Measurements from ENCODE around the gene MFSD6.

MFSD6 gene

DNA sequence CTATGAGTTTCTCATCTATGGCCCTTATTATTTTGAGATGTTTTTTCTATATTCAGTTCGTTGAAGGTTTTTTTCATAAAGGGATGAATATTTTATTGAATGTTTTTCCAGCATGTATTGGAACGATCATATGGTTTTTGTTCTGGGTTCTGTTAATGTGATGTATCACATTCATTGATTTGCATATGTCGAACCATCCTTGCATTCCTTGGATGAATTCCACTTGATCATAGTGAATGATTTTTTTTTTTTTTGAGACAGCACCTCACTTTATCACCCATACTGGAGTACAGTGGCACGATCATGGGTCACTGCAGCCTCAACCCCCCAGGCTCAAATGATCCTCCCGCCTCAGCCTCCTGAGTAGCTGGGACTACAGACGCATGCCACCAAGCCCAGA, 131.9 kb downstream of the MFSD6 start:
- H3K4me3 ChIP-seq (replicated peaks in 1 of 2; ENCODE audit: low read depth in 2 of 2, low read length in 2 of 2): no peak overlapping the region
- TF ChIP-seq, protein P1, sequence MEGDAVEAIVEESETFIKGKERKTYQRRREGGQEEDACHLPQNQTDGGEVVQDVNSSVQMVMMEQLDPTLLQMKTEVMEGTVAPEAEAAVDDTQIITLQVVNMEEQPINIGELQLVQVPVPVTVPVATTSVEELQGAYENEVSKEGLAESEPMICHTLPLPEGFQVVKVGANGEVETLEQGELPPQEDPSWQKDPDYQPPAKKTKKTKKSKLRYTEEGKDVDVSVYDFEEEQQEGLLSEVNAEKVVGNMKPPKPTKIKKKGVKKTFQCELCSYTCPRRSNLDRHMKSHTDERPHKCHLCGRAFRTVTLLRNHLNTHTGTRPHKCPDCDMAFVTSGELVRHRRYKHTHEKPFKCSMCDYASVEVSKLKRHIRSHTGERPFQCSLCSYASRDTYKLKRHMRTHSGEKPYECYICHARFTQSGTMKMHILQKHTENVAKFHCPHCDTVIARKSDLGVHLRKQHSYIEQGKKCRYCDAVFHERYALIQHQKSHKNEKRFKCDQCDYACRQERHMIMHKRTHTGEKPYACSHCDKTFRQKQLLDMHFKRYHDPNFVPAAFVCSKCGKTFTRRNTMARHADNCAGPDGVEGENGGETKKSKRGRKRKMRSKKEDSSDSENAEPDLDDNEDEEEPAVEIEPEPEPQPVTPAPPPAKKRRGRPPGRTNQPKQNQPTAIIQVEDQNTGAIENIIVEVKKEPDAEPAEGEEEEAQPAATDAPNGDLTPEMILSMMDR (IDR thresholded peaks at IDR 0.05; ENCODE audit: low read depth, low read length): no peak
- no peak for DNase-seq (ENCODE audit: low read depth in 2 of 2)

GRCh38 chr2:190545093-190545492, 136.9 kb downstream of the MFSD6 start:
- TF ChIP-seq, protein P1 (IDR thresholded peaks at IDR 0.05; ENCODE audit: low read depth, low read length): no peak
- H3K4me3 ChIP-seq (replicated peaks in 1 of 2; ENCODE audit: low read depth in 2 of 2, low read length in 2 of 2): peak overlapping the region in 1 of 2 donors; percentile 32
- DNase-seq (ENCODE audit: low read depth in 2 of 2): peak; percentile 27 to 38

GRCh38 chr2:190545555-190546385, 137.6 kb downstream of the MFSD6 start:
- H3K4me3 ChIP-seq (replicated peaks in 1 of 2; ENCODE audit: low read depth in 2 of 2, low read length in 2 of 2): peak overlapping the region in 1 of 2 donors; percentile 32
- DNase-seq (ENCODE audit: low read depth in 2 of 2): peak; percentile 45 to 66
- TF ChIP-seq, protein P1 (IDR thresholded peaks at IDR 0.05; ENCODE audit: low read depth, low read length): no peak

DNA sequence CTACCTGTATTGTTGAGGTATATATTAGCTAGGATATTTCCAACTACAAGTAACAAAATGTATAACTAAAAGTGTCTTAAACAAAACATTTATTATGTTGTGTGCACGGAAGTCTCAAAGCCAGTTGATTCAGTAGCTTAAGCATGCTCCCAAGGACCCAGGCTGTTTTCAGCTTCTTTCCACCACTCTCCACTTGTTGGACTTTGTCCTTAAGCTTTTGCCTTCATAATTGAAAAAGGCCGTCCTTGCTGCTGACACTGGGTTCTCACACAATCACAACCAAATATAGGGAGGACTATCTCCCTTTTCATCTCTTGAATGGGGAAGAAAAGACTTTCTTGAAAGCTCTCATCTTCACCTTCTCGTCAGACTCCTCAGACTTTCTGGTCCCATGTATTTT, 138.6 kb downstream of the MFSD6 start:
- H3K4me3 ChIP-seq (replicated peaks in 1 of 2; ENCODE audit: low read depth in 2 of 2, low read length in 2 of 2): no peak overlapping the region
- no peak for DNase-seq (ENCODE audit: low read depth in 2 of 2)
- TF ChIP-seq, protein P1 (IDR thresholded peaks at IDR 0.05; ENCODE audit: low read depth, low read length): no peak

DNA sequence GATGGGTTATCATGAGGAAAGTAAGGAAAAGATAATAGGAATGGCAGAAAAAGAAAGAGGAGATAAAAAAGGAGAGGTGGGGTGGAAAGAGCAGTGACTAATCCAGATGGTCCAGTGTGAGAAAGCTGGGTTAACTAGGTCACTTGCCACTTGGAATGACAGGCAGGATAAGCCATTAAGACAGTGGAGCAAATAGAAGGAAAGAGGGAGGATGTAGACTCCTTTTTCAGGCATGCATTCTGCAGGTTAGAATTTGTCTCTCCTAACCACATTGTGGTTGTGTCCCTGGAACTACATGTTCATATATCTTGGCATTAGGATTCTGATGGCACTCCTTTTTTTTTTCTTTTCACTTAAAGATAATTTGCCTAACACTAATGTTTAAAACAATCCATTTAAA, 139.7 kb downstream of the MFSD6 start:
- DNase-seq (ENCODE audit: low read depth in 2 of 2): no peak
- TF ChIP-seq, protein P1 (IDR thresholded peaks at IDR 0.05; ENCODE audit: low read depth, low read length): no peak
- H3K4me3 ChIP-seq (replicated peaks in 1 of 2; ENCODE audit: low read depth in 2 of 2, low read length in 2 of 2): no peak overlapping the region

GRCh38 chr2:190550137-190550536, 142.0 kb downstream of the MFSD6 start:
- TF ChIP-seq, protein P1 (IDR thresholded peaks at IDR 0.05; ENCODE audit: low read depth, low read length): no peak
- DNase-seq (ENCODE audit: low read depth in 2 of 2): no peak
- no peak overlapping the region for H3K4me3 ChIP-seq (replicated peaks in 1 of 2; ENCODE audit: low read depth in 2 of 2, low read length in 2 of 2)
